CD4-positive, alpha-beta T cell treated with Interleukin-6 at 100 ng/mL for 8 hours (primary cell): ENCODE results near the gene GNAL.
A peak's percentile ranks its signal among the peaks of the same experiment; 100 is the strongest.
"Not testable (repeated sequence)": the region's sequence is repeated elsewhere in the genome, so short reads cannot be mapped to it uniquely, and the experiment has no call there.

Experiments used
- DNase-seq: peaks from one replicate; pipeline ENCODE4 v3.0.0-alpha.2; 2020; ENCODE audit warnings: mixed read lengths, low spot score

Gene GNAL

GRCh38 chr18:11850821-11851145 is 161.7 kb downstream of the GNAL start:
- DNase-seq: no peak

GRCh38 chr18:11851146-11851805 is 162.2 kb downstream of the GNAL start, which contains the start of gene CHMP1B:
CHMP1B (plus strand) TSS chr18:11851413; CDS start chr18:11851512, 99 bp downstream.
- peak; percentile 95 for DNase-seq

GRCh38 chr18:11851806-11852337 is 162.8 kb downstream of the GNAL start:
- DNase-seq: peak; percentile 33

GRCh38 chr18:11854554-11854953 is 165.5 kb downstream of the GNAL start:
- not testable (repeated sequence) for DNase-seq

GRCh38 chr18:11857177-11857887 is 168.3 kb downstream of the GNAL start:
- DNase-seq: no peak

- DNase-seq: no peak
Measured at GRCh38 chr18:11859282-11859830, 170.3 kb downstream of the GNAL start.

GRCh38 chr18:11859903-11860407 is 170.9 kb downstream of the GNAL start:
- no peak for DNase-seq

- DNase-seq: no peak
Measured at GRCh38 chr18:11860594-11861450, 171.8 kb downstream of the GNAL start.

GRCh38 chr18:11861583-11862288 is 172.7 kb downstream of the GNAL start:
- no peak for DNase-seq

GRCh38 chr18:11862468-11863137 is 173.5 kb downstream of the GNAL start:
- no peak for DNase-seq

GRCh38 chr18:11864471-11864870 is 175.4 kb downstream of the GNAL start:
- no peak for DNase-seq

- DNase-seq: no peak
Measured at GRCh38 chr18:11865071-11865470, 176.0 kb downstream of the GNAL start.

- no peak for DNase-seq
Measured at GRCh38 chr18:11866329-11866728, 177.3 kb downstream of the GNAL start.

- no peak for DNase-seq
Measured at GRCh38 chr18:11866764-11867163, 177.7 kb downstream of the GNAL start.

GRCh38 chr18:11868230-11868629 is 179.2 kb downstream of the GNAL start:
- no peak for DNase-seq

- DNase-seq: no peak
Measured at GRCh38 chr18:11871501-11871900, 182.4 kb downstream of the GNAL start.

- DNase-seq: no peak
Measured at GRCh38 chr18:11872479-11873136, 183.5 kb downstream of the GNAL start.

GRCh38 chr18:11873670-11874340 is 184.7 kb downstream of the GNAL start:
- DNase-seq: no peak

GRCh38 chr18:11874676-11875075 is 185.6 kb downstream of the GNAL start:
- DNase-seq: no peak
